NCI-H146 treated with DMSO at 0.1 percent for 48 hours (cell line): ENCODE results near the gene FXR1.
A peak's percentile ranks its signal among the peaks of the same experiment; 100 is the strongest.
"Not testable (repeated sequence)": the region's sequence is repeated elsewhere in the genome, so short reads cannot be mapped to it uniquely, and the experiment has no call there.

ENCODE experiments used
- DNase-seq: peaks from one replicate; lab custom pipeline; 2025; ENCODE audit not compliant: unreplicated experiment; lab: John Stamatoyannopoulos, UW

The FXR1 gene

GRCh38 chr3:180932819-180933218, 20.3 kb downstream of the FXR1 start:
- no peak for DNase-seq

- no peak for DNase-seq
Observed at GRCh38 chr3:180934638-180935037, 22.2 kb downstream of the FXR1 start.

GRCh38 chr3:180940826-180941225, 28.4 kb downstream of the FXR1 start:
- no peak for DNase-seq

GRCh38 chr3:180947761-180948390, 35.4 kb downstream of the FXR1 start:
- DNase-seq, result no peak

- no peak for DNase-seq
Observed at GRCh38 chr3:180959691-180960090, 47.2 kb downstream of the FXR1 start.

GRCh38 chr3:180961087-180961486, 48.6 kb downstream of the FXR1 start:
- no peak for DNase-seq

- DNase-seq, result no peak
Observed at GRCh38 chr3:180961552-180961951, 49.1 kb downstream of the FXR1 start.

GRCh38 chr3:180962530-180962929, 50.1 kb downstream of the FXR1 start:
- no peak for DNase-seq

- no peak for DNase-seq
Observed at GRCh38 chr3:180970931-180971330, 58.5 kb downstream of the FXR1 start.

GRCh38 chr3:180973543-180973942, 61.1 kb downstream of the FXR1 start:
- DNase-seq, result no peak

GRCh38 chr3:180974286-180974685, 61.8 kb downstream of the FXR1 start:
- no peak for DNase-seq

GRCh38 chr3:180977498-180977897, 65.0 kb downstream of the FXR1 start:
- DNase-seq, result no peak

- DNase-seq, result no peak
Observed at GRCh38 chr3:180979961-180980360, 67.5 kb downstream of the FXR1 start.

- DNase-seq, result no peak
Observed at GRCh38 chr3:180980611-180981010, 68.1 kb downstream of the FXR1 start.

GRCh38 chr3:180981912-180982311, 69.4 kb downstream of the FXR1 start:
- no peak for DNase-seq

GRCh38 chr3:180983136-180983535, 70.7 kb downstream of the FXR1 start:
- DNase-seq, result no peak

- not testable (repeated sequence) for DNase-seq
Observed at GRCh38 chr3:180986366-180986765, 73.9 kb downstream of the FXR1 start.

GRCh38 chr3:180987344-180987743, 74.9 kb downstream of the FXR1 start:
- no peak for DNase-seq

GRCh38 chr3:180989291-180990163, 77.1 kb downstream of the FXR1 start, which contains the start of gene DNAJC19:
DNAJC19 (minus strand) TSS chr3:180989736; CDS start chr3:180989602, 134 bp downstream.
- peak; percentile 100 for DNase-seq

GRCh38 chr3:180990505-180990904, 78.0 kb downstream of the FXR1 start:
- no peak for DNase-seq

GRCh38 chr3:180996415-180996932, 84.0 kb downstream of the FXR1 start:
- DNase-seq, result no peak

- not testable (repeated sequence) for DNase-seq
Observed at GRCh38 chr3:181002331-181002730, 89.9 kb downstream of the FXR1 start.
